B cell (primary cell): ENCODE data around the gene ACYP1. TPM values are rescaled to one million over a fixed set of nuclear protein-coding genes. Genes with fewer than 3 reads are reported as not detected.

Source experiments
- ATAC-seq: fragments of 200-7000 bp; cut with Tn5 transposase; one replicate; pipeline ENCODE4 v1.10.0; 2021; ENCODE audit warnings: low read depth, mild to moderate bottlenecking, moderate number of reproducible peaks, moderate library complexity
- CTCF ChIA-PET: fragments of 350-600 bp; sonication (Branson Sonifier 250); formaldehyde crosslinking; loops from one replicate; lab custom pipeline; 2021; ENCODE audit warnings: antibody characterized with exemption, inconsistent platforms; lab: Charles Lee
- POLR2A ChIA-PET: fragments of 350-600 bp; sonication (Branson Sonifier 250); formaldehyde crosslinking; loops from one replicate; lab custom pipeline; 2021; ENCODE audit warnings: antibody characterized with exemption; lab: Charles Lee
- DNase-seq: peaks from one replicate; pipeline ENCODE4 v3.0.0; 2013
- H2AFZ ChIP-seq: 2 replicates; pipeline ENCODE4 v1.6.1; 2012; ENCODE audit warnings: mild to moderate bottlenecking, low read depth, low read length; ENCODE audit not compliant: insufficient read depth, poor library complexity, severe bottlenecking
- H3K27ac ChIP-seq, 2 donors: 1 replicate in 1 of 2; 2 replicates in 1 of 2; pipeline ENCODE4 v1.5.1; 2012 to 2013; ENCODE audit warnings: low read length in 2 of 2, mild to moderate bottlenecking in 2 of 2, moderate library complexity in 1 of 2
- H3K27me3 ChIP-seq, 4 experiments: fragments of 200-600 bp in 1 of 4; sonication (generic) in 1 of 4; replicated peaks in 1 of 4; 1 replicate in 2 of 4; 2 replicates in 2 of 4; pipeline versions ENCODE4 v1.6.1 to v1.7.0; 2013 to 2016; ENCODE audit warnings: low read length in 3 of 4, mild to moderate bottlenecking in 2 of 4, mixed read lengths in 1 of 4, moderate library complexity in 1 of 4; ENCODE audit not compliant: insufficient read depth in 4 of 4, control insufficient read depth in 3 of 4; ENCODE audit errors: control extremely low read depth in 1 of 4
- H3K36me3 ChIP-seq, 2 experiments: replicated peaks in 1 of 2; 1 replicate in 1 of 2; 2 replicates in 1 of 2; pipeline versions ENCODE4 v1.6.1 to v1.7.1; 2013; ENCODE audit warnings: low read length in 1 of 2; ENCODE audit not compliant: insufficient read depth in 2 of 2, control insufficient read depth in 1 of 2; ENCODE audit errors: control extremely low read depth in 1 of 2, extremely low read depth in 1 of 2
- H3K4me1 ChIP-seq, 2 donors: fragments of 200-600 bp in 1 of 2; sonication (generic) in 1 of 2; 1 replicate in 1 of 2; 2 replicates in 1 of 2; pipeline versions ENCODE4 v1.5.1 to v1.6.1; 2013 to 2017; ENCODE audit warnings: low read length in 2 of 2; ENCODE audit not compliant: control insufficient read depth in 2 of 2, insufficient read depth in 2 of 2
- H3K4me2 ChIP-seq: replicated peaks from 2 replicates; pipeline ENCODE3; 2012; ENCODE audit warnings: mild to moderate bottlenecking, low read depth, low read length; ENCODE audit not compliant: poor library complexity, severe bottlenecking
- H3K4me3 ChIP-seq, 5 experiments: fragments of 200-600 bp in 1 of 5; sonication (generic) in 1 of 5; 1 replicate in 3 of 5; 2 replicates in 2 of 5; pipeline versions ENCODE4 v1.5.1 to v1.7.0; 2011 to 2016; ENCODE audit warnings: low read length in 4 of 5, mild to moderate bottlenecking in 4 of 5, low read depth in 2 of 5, control low read depth in 1 of 5, moderate library complexity in 1 of 5; ENCODE audit not compliant: insufficient read depth in 1 of 5; ENCODE audit errors: control extremely low read depth in 1 of 5, extremely low read depth in 1 of 5
- H3K79me2 ChIP-seq: fragments of 200-600 bp; sonication (generic); one replicate; pipeline ENCODE4 v1.6.0; 2016; ENCODE audit warnings: low read length; ENCODE audit not compliant: control insufficient read depth, insufficient read depth
- H3K9ac ChIP-seq: fragments of 200-600 bp; sonication (generic); 2 replicates; pipeline ENCODE4 v1.6.1; 2017; ENCODE audit warnings: mild to moderate bottlenecking, low read length, moderate library complexity
- H3K9me3 ChIP-seq, 3 donors: one replicate each; pipeline versions ENCODE4 v1.6.1 to v1.7.1; 2013; ENCODE audit warnings: low read length in 2 of 3; ENCODE audit not compliant: control insufficient read depth in 2 of 3, insufficient read depth in 1 of 3; ENCODE audit errors: control extremely low read depth in 1 of 3
- H4K20me1 ChIP-seq: 2 replicates; pipeline ENCODE4 v1.6.0; 2012; ENCODE audit warnings: mild to moderate bottlenecking, low read length; ENCODE audit not compliant: insufficient read depth, control insufficient read depth, poor library complexity, severe bottlenecking
- H3K27ac Mint-ChIP-seq: one replicate; pipeline ENCODE4 v1.8.0; 2021; ENCODE audit warnings: mixed read lengths
- H3K27me3 Mint-ChIP-seq: one replicate; pipeline ENCODE4 v1.8.0; 2021; ENCODE audit warnings: mixed read lengths
- H3K4me1 Mint-ChIP-seq: one replicate; pipeline ENCODE4 v1.8.0; 2021; ENCODE audit warnings: mixed read lengths
- H3K4me3 Mint-ChIP-seq: one replicate; pipeline ENCODE4 v1.8.0; 2021; ENCODE audit warnings: mixed read lengths
- H3K9me3 Mint-ChIP-seq: one replicate; pipeline ENCODE4 v1.8.0; 2022; ENCODE audit warnings: mixed read lengths; ENCODE audit not compliant: insufficient read depth
- EZH2 ChIP-seq: IDR thresholded peaks from 2 replicates; pipeline ENCODE4 v1.6.1; 2012; ENCODE audit warnings: borderline replicate concordance, low read depth, mild to moderate bottlenecking, moderate library complexity, low read length; ENCODE audit not compliant: insufficient read depth, poor library complexity, severe bottlenecking
- WGBS: methylation state at CpG from one replicate; pipeline ENCODE4 v1.1.5; 2013; ENCODE audit warnings: missing lambda C conversion rate; ENCODE audit not compliant: insufficient coverage; 5-methylcytosine and 5-hydroxymethylcytosine counted together
- intact Hi-C: fragments of 100-400 bp; cut with micrococcal nuclease; formaldehyde crosslinking; loops from one replicate; pipeline ENCODE4 v1.10.0; 2022
- polyA minus RNA-seq: library from RNA; depleted of rRNA, polyadenylated mRNA; stranded (reverse); fragments of >200 nt; gene quantifications from 2 replicates; pipeline ENCODE4 v1.2.3, GENCODE V29; 2012
- polyA plus RNA-seq: library from polyadenylated mRNA; depleted of rRNA; stranded (reverse); fragments of >200 nt; gene quantifications from 2 replicates; pipeline ENCODE4 v1.2.3, GENCODE V29; 2012
- total RNA-seq, 2 donors: library from RNA; stranded (reverse); fragments of 120-200 nt in 1 of 2; gene quantifications; 1 replicate in 1 of 2; 2 replicates in 1 of 2; pipeline versions ENCODE4 v1.2.3 to v1.2.4, GENCODE V29; 2013 to 2022
- TF ChIP-seq, protein P1 (sequence below): fragments of 200-600 bp; IDR thresholded peaks from one replicate; pipeline ENCODE4 v1.8.0; 2022; ENCODE audit warnings: antibody characterized with exemption, mild to moderate bottlenecking

ACYP1 gene
- total RNA-seq, result 34.1 and 46.7 TPM in 2 replicates
- 18.2 TPM for total RNA-seq (2013)
- 38.3 and 41.4 TPM in 2 replicates for polyA plus RNA-seq
- 2.9 and 5.0 TPM in 2 replicates for polyA minus RNA-seq

DNA sequence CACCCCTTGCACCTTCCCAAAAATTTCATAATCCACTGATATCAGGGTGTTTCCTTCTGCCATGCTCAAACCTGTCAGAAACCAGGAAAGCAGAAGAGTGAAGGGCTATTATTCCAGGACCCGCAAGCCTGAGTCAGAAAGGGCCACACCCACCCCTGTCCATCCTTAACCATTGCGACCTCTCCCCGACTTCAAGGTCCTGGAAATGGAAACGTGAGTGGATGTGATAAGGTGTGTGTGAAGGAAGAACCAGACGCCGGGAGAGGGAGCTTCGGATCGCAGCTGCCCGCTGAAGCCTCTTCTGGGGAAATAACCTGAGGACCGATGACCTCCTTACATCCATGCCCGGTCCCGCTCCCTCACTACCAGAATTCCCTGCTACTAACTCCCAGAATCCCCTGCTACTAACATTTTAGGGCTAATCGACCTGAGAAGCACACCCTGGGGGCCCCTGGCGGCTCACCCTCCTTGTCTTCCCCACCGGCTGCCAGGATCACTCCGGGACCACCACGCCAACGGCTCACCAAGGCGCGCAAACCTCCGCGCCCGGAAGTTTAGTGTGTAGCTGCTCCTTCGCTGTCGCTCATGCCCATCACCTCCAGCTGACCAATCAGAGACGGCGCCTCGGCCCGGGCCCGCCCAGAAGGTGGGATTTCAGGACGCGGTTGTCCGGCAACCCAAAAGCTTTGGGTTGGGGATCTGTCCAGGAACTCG, at the start of gene ACYP1:
ACYP1 (minus strand) TSS at position 534 of the 714 bp plus-strand sequence; CDS start at position 63, 471 bp downstream.
- intact Hi-C loops, result loop anchor here (1.0 to 10.0 kb wide), 4 partner anchors 12 to 449 kb away; partner anchors contain the start of genes EIF2B2, LTBP2, MLH3 and NEK9
- Histone ChIP-seq H4K20me1 (no peaks in the 10 kb centered on the region), H3K4me2 (peak within 1 kb of the TSS; percentile 88), H2AFZ (peak within 1 kb of the TSS; percentile 85), H3K36me3 (peaks cover 0 to 2% of the 10 kb centered on the region in 2 experiments), H3K4me1 (peaks cover 13 to 17% of the 10 kb centered on the region in 2 donors), H3K79me2 (peaks cover 5% of the 10 kb centered on the region), H3K27me3 (no peaks in the 10 kb centered on the region), H3K27ac (peak within 1 kb of the TSS; percentile 65 to 73), H3K9ac (peak within 1 kb of the TSS; percentile 75), H3K4me3 (peak within 1 kb of the TSS; percentile 72 to 100 (median 96)), H3K9me3 (peaks cover 0 to 2% (median 0%) of the 10 kb centered on the region in 3 donors)
- TF ChIP-seq, protein P1, sequence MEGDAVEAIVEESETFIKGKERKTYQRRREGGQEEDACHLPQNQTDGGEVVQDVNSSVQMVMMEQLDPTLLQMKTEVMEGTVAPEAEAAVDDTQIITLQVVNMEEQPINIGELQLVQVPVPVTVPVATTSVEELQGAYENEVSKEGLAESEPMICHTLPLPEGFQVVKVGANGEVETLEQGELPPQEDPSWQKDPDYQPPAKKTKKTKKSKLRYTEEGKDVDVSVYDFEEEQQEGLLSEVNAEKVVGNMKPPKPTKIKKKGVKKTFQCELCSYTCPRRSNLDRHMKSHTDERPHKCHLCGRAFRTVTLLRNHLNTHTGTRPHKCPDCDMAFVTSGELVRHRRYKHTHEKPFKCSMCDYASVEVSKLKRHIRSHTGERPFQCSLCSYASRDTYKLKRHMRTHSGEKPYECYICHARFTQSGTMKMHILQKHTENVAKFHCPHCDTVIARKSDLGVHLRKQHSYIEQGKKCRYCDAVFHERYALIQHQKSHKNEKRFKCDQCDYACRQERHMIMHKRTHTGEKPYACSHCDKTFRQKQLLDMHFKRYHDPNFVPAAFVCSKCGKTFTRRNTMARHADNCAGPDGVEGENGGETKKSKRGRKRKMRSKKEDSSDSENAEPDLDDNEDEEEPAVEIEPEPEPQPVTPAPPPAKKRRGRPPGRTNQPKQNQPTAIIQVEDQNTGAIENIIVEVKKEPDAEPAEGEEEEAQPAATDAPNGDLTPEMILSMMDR, result no peak
- TF ChIP-seq EZH2, result no peak
- DNase-seq, result peak; percentile 91
- Mint-ChIP-seq H3K27ac (peak within 1 kb of the TSS; percentile 95), H3K27me3 (no peaks in the 10 kb centered on the region), H3K4me1 (peaks cover 20% of the 10 kb centered on the region), H3K9me3 (no peaks in the 10 kb centered on the region), H3K4me3 (peak within 1 kb of the TSS; percentile 100)
- under 1% methylated on average over 26 of the region's 34 CpGs for WGBS
- ChIA-PET POLR2A (interaction anchor here (0.5 to 1.0 kb wide), 5 partner anchors 15 to 217 kb away, joined by 3 to 5 read pairs (median 3); partner anchors contain the start of gene NEK9), CTCF (interaction anchor here (0.5 to 3.2 kb wide), 6 partner anchors 12 to 346 kb away, joined by 3 to 13 read pairs (median 4); no protein-coding TSS in a partner anchor)
- ATAC-seq, result peak; percentile 99

DNA sequence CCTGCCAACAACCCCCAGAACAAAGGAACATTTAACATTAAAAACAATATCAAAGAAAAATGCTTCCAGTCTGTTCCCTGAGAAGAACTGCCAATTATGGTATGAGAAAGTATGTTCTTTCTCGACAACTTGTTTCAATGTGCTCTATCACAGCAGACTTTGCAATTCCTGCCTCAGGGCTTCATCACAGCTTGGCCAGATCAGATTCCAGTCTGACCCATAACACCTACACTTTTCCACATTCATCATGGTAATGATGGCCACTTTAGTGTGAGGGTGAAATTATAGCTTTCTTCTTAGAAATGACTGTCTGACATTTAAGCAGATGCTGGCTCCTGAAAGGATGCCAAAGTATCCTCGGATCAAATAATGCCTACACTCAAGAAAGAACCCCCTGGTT, 46.1 kb upstream of the ACYP1 start:
- POLR2A ChIA-PET, result no interaction called here
- Histone ChIP-seq H3K4me2 (no peak overlapping the region), H2AFZ (no peak overlapping the region), H3K4me1 (no peaks in the 10 kb centered on the region), H3K79me2 (no peaks in the 10 kb centered on the region), H3K27me3 (no peaks in the 10 kb centered on the region), H3K36me3 (peaks cover 30 to 90% of the 10 kb centered on the region in 2 experiments), H3K9me3 (no peaks in the 10 kb centered on the region), H3K4me3 (no peak overlapping the region), H3K27ac (no peak overlapping the region), H3K9ac (no peak overlapping the region), H4K20me1 (no peaks in the 10 kb centered on the region)
- no peak for DNase-seq
- no peak for TF ChIP-seq EZH2
- TF ChIP-seq, protein P1, result no peak
- CTCF ChIA-PET, result no interaction called here
- no CpG with 5 or more reads among the region's 2 CpGs for WGBS
- H3K27ac Mint-ChIP-seq, result no peak overlapping the region
- H3K4me3 Mint-ChIP-seq, result no peak overlapping the region
- no peaks in the 10 kb centered on the region for H3K27me3 Mint-ChIP-seq
- H3K9me3 Mint-ChIP-seq, result no peaks in the 10 kb centered on the region
- H3K4me1 Mint-ChIP-seq, result no peaks in the 10 kb centered on the region
- intact Hi-C loops, result no loop called here
- no peak for ATAC-seq
